ENCODE measurements around the gene WNT9A. TPM values are rescaled to one million over a fixed set of nuclear protein-coding genes. Genes with fewer than 3 reads are reported as not detected.
A peak's percentile ranks its signal among the peaks of the same experiment; 100 is the strongest.

The WNT9A gene
- total and polyA plus RNA-seq, 2 of the 4 experiments (the other 2 are of a cell fraction): 0.18 to 0.36 TPM

DNA sequence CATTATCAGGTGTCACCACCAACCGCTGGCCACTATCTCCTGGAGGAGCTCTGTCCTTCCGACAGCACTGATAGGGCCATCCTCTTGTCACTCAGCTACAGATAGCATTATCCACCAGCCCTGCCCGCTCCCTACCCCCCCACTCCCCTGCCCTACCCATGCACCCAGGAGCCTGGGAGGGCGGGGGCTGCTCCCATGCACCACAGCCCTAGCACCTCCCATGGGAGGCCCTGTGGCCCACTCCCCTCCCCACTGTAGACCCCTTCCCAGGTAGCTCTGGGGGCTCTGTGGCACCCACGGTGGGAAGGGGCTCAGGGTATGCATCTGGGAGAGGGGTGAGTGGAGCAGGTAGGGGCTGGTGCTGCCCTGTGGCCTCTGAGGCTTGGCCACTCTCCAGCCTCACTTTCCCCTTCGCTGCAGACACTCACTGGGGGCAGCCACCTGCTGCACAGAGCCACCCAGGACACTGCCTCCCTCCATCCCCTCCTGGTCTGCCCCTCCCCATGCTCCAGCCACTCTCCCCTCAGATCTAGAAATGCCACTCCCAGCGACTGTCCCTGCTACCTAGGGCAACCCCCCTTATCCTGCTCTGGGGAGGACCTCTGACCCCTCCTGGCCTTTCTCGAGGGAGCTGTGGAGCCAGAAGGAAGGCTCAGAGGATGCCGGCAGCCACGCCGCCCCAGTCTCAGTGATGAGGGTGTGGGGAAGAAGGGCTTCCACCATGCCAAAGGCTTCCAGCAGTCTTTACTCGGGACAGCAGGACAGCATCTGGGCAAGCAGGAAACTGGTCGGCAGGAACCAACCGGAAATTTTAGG is 58.5 kb downstream of the WNT9A start (continued):
- TF ChIP-seq CHD1 (IDR thresholded peaks at IDR 0.05; ENCODE audit: low read depth, low read length): no peak

DNA sequence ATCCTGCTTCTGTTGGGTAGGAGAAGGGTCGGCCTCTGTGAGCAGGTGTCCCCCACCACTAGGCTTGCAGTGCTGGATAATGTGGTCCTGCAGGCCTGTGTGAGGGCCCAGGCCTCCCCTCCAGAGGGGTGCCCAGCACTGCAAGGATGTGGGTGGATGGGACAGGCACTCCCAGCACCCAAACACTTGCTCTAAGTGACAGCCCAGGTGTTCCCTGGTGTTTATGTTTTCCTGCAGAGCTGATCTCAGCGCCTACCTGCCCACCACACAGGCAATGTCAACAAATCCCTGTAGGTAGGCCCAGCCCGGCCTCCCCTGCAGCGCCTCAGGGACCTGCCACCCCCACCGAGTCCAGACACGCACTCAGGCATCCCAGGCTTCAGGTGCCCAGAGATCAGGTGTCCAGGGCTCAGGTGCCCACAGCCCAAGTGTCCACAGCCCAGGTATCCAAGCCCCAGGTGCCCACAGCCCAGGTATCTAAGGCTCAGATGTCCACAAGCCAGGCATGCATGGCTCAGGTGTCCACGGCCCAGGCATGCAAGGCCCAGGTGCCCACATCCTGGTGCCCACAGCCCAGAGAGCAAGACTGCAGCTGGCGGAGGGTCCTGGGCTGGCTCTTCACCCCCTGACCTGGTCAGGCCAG is 59.2 kb downstream of the WNT9A start:
- no peak overlapping the region for H3K18ac ChIP-seq (ENCODE audit: low read depth, low read length)
- no peaks in the 10 kb centered on the region for H4K20me1 ChIP-seq (ENCODE audit: insufficient read depth, low read length)
- TF ChIP-seq RCOR1 (IDR thresholded peaks at IDR 0.05; ENCODE audit: insufficient replicate concordance, low read length) (no peak), MXI1 (IDR thresholded peaks at IDR 0.05; ENCODE audit: borderline replicate concordance, low read depth, low read length) (no peak)
- no peak overlapping the region for H3K4me3 ChIP-seq (ENCODE audit: insufficient read depth, low read depth, low read length)
- no peak overlapping the region for H2BK120ac ChIP-seq (ENCODE audit: low read depth, low read length)
- ATAC-seq (ENCODE audit: low read depth): no peak
- no peak overlapping the region for H3K4ac ChIP-seq (ENCODE audit: low read depth, low read length)
- H3K56ac ChIP-seq (ENCODE audit: extremely low read depth, insufficient read depth, low read length): no peak overlapping the region
- dilution Hi-C loops (cut with HindIII; ENCODE audit: low sequenced_read_pairs, unreplicated experiment): no loop called here
- H3K79me1 ChIP-seq (ENCODE audit: low read depth in 1 of 2, low read length in 2 of 2): no peaks in the 10 kb centered on the region
- H2BK20ac ChIP-seq (ENCODE audit: low read depth, low read length): no peak overlapping the region
- H3K4me2 ChIP-seq (ENCODE audit: low read depth, low read length): no peak overlapping the region
- no peak overlapping the region for H3K14ac ChIP-seq (replicated peaks; ENCODE audit: low read depth, low read length)
- no peak overlapping the region for H2BK15ac ChIP-seq (ENCODE audit: low read depth, low read length)
- H2AFZ ChIP-seq (replicated peaks; ENCODE audit: low read length, poor library complexity): no peak overlapping the region
- no peak for DNase-seq
- intact Hi-C loops (cut with micrococcal nuclease): no loop called here
- peak overlapping the region; percentile 28 for H2AK9ac ChIP-seq (replicated peaks; ENCODE audit: low read depth, low read length, poor library complexity)
- H2AK5ac ChIP-seq (ENCODE audit: low read depth, low read length): no peak overlapping the region
- no TSS peak for BruUV-seq (replicated peaks)
- H3K9ac ChIP-seq (ENCODE audit: low read depth, low read length): no peak overlapping the region
- ChIA-PET POLR2A (ENCODE audit: unreplicated experiment) (interaction anchor here (0.5 kb wide), 1 partner anchor 178 kb away, joined by 3 read pairs; no protein-coding TSS in a partner anchor), CTCF (interaction anchor here (0.6 kb wide), 1 partner anchor 21 kb away, joined by 3 read pairs; no protein-coding TSS in a partner anchor)
- no peak overlapping the region for H4K8ac ChIP-seq (ENCODE audit: low read depth in 2 of 2, low read length in 2 of 2)
- peaks cover 2% of the 10 kb centered on the region; the same call in 1 of the 2 replicates for H3K27me3 ChIP-seq (ENCODE audit: control insufficient read depth, insufficient read depth, low read length)
- H4K91ac ChIP-seq (ENCODE audit: insufficient read depth, low read depth, low read length): no peak overlapping the region
- no peaks in the 10 kb centered on the region for H3K9me1 ChIP-seq (ENCODE audit: insufficient read depth, low read length)
- no peaks in the 10 kb centered on the region for H3K36me3 ChIP-seq (ENCODE audit: control insufficient read depth, insufficient read depth, low read length)
- no peak overlapping the region for H4K5ac ChIP-seq (ENCODE audit: low read depth, low read length)
- H3K27ac ChIP-seq (ENCODE audit: insufficient read depth, low read length): no peak overlapping the region
- H3K23ac ChIP-seq (ENCODE audit: low read depth, low read length): no peak overlapping the region
- H2BK5ac ChIP-seq (ENCODE audit: low read depth, low read length, poor library complexity, severe bottlenecking): no peak overlapping the region
- H3K4me1 ChIP-seq (ENCODE audit: control insufficient read depth, insufficient read depth, low read length): no peaks in the 10 kb centered on the region; the same call in 1 of the 2 replicates
- no peaks in the 10 kb centered on the region for H3K9me3 ChIP-seq (ENCODE audit: control insufficient read depth, insufficient read depth, low read length)
- WGBS, 2 experiments (ENCODE audit: extremely low coverage in 2 of 2, insufficient read length in 1 of 2): 90% methylated on average over 4 of the region's 8 CpGs; no CpG with 5 or more reads in 1 of the 2 experiments
- in situ Hi-C loops (cut with MboI; ENCODE audit: low sequenced_read_pairs): no loop called here
